ENCODE data around the gene CHML. TPM values are rescaled to one million over a fixed set of nuclear protein-coding genes. Genes with fewer than 3 reads are reported as not detected.

Gene CHML
- total RNA-seq, 1 donor = 11.6 TPM

DNA sequence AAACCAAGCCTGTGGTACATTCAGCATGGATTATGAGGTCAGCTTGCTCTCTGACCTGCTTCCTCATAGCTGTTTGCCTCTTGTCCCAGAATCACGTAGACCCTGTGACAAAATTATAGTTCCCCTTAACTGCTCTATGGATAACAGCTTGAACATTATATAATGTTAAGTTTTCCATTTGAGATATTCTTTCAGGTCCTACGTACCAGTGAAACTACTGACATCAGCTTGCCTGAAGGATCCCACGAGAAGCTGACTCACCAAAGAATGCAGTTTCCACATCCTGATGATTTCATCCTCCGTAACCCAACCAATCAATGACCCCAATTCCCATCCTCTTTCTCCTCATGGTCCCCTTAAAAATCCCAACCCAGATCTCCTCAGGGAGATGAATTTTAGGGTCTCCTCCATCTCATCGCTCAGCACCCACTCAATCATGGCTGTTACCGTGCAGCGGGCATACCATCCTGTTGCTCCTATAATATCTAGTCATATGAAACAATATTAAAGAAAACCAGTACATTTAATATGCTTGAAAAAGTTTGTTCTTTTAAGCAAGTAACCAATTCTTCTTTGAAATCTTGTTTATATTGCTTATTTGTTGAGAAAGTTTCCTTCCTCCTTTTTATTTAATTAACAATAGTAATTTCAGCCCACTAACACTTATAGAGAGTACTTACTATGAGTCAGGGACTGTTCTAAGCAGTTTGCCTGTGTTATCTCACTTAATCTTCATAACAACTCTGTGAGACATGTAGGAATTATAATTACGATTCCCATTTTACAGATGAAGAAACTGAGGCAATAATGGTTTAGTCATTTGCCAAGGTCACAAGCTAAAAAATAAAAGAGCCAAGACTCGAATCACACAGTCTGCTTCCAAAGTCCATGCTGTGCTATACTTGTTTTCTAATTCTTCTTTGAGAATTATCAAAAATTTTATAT lies 27.4 kb downstream of the CHML start:
- no peaks in the 10 kb centered on the region for H4K20me1 ChIP-seq (ENCODE audit: insufficient read depth, low read length)
- H3K9me3 ChIP-seq (ENCODE audit: low read depth, low read length) = no peaks in the 10 kb centered on the region
- H3K27me3 ChIP-seq (ENCODE audit: insufficient read depth, low read length) = no peaks in the 10 kb centered on the region
- TF ChIP-seq, protein P1, sequence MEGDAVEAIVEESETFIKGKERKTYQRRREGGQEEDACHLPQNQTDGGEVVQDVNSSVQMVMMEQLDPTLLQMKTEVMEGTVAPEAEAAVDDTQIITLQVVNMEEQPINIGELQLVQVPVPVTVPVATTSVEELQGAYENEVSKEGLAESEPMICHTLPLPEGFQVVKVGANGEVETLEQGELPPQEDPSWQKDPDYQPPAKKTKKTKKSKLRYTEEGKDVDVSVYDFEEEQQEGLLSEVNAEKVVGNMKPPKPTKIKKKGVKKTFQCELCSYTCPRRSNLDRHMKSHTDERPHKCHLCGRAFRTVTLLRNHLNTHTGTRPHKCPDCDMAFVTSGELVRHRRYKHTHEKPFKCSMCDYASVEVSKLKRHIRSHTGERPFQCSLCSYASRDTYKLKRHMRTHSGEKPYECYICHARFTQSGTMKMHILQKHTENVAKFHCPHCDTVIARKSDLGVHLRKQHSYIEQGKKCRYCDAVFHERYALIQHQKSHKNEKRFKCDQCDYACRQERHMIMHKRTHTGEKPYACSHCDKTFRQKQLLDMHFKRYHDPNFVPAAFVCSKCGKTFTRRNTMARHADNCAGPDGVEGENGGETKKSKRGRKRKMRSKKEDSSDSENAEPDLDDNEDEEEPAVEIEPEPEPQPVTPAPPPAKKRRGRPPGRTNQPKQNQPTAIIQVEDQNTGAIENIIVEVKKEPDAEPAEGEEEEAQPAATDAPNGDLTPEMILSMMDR (IDR thresholded peaks at IDR 0.05; ENCODE audit: extremely low read depth, low read depth, low read length) = no peak
- peaks cover 46% of the 10 kb centered on the region for H3K4me1 ChIP-seq (ENCODE audit: insufficient read depth, low read length)
- DNase-seq (ENCODE audit: insufficient read length, low spot score, missing footprints) = no peak
- H3K4me2 ChIP-seq (ENCODE audit: insufficient read depth, low read length) = peak overlapping the region; percentile 62
- H2AFZ ChIP-seq (ENCODE audit: low read length) = peak overlapping the region; percentile 38
- no peaks in the 10 kb centered on the region for H3K79me2 ChIP-seq (ENCODE audit: insufficient read depth, low read length)
- no peaks in the 10 kb centered on the region for H3K36me3 ChIP-seq (ENCODE audit: insufficient read depth, low read length)
- H3K4me3 ChIP-seq (ENCODE audit: insufficient read depth, low read length) = no peak overlapping the region
- H3K27ac ChIP-seq (ENCODE audit: low read depth, low read length) = peak overlapping the region; percentile 91

DNA sequence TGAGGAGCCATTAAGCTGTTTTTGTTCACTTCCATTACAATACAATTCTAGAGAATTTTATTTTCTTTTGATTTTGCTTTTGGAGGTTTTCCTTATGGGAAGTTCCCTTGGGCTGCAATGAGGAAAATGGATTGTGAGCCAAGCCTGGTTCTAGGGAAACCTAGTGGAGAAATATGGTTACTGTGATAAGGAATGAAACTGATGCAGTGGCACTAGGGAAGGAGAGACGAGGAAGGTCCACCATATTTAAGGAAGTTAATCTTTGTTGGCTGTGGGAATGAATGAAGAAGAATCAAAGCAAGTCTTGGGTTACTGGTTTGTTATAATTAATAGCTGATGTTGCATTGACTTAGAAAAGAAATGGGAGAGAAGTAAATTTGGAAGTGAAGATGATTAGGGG lies 28.4 kb downstream of the CHML start:
- no peaks in the 10 kb centered on the region for H3K9me3 ChIP-seq (ENCODE audit: low read depth, low read length)
- H4K20me1 ChIP-seq (ENCODE audit: insufficient read depth, low read length) = no peaks in the 10 kb centered on the region
- H3K4me3 ChIP-seq (ENCODE audit: insufficient read depth, low read length) = no peak overlapping the region
- no peaks in the 10 kb centered on the region for H3K27me3 ChIP-seq (ENCODE audit: insufficient read depth, low read length)
- TF ChIP-seq, protein P1 (IDR thresholded peaks at IDR 0.05; ENCODE audit: extremely low read depth, low read depth, low read length) = no peak
- H3K36me3 ChIP-seq (ENCODE audit: insufficient read depth, low read length) = no peaks in the 10 kb centered on the region
- peaks cover 50% of the 10 kb centered on the region for H3K4me1 ChIP-seq (ENCODE audit: insufficient read depth, low read length)
- peak overlapping the region; percentile 33 for H2AFZ ChIP-seq (ENCODE audit: low read length)
- H3K27ac ChIP-seq (ENCODE audit: low read depth, low read length) = peak overlapping the region; percentile 91
- H3K4me2 ChIP-seq (ENCODE audit: insufficient read depth, low read length) = no peak overlapping the region
- DNase-seq (ENCODE audit: insufficient read length, low spot score, missing footprints) = no peak
- H3K79me2 ChIP-seq (ENCODE audit: insufficient read depth, low read length) = no peaks in the 10 kb centered on the region

DNA sequence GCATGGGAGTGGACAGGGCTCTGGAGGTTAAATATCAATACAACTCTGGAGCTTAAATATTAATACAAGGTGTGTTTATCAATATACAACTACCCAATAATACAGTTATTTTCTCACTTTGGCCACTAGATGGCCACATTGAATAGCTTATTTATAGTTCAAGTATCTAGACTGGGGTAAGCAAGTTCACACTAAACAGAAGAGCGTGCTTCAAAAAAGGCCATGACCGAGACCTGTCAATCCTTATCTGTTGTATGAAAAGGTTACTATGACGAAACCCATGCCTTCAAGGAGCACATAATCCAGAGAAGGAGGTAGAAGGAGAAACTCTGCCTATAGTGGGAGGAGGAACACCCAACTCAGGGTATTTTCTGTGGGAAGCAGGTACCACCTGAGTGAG lies 29.1 kb downstream of the CHML start:
- peak overlapping the region; percentile 91 for H3K27ac ChIP-seq (ENCODE audit: low read depth, low read length)
- H3K4me2 ChIP-seq (ENCODE audit: insufficient read depth, low read length) = no peak overlapping the region
- peaks cover 53% of the 10 kb centered on the region for H3K4me1 ChIP-seq (ENCODE audit: insufficient read depth, low read length)
- no peak overlapping the region for H3K4me3 ChIP-seq (ENCODE audit: insufficient read depth, low read length)
- TF ChIP-seq, protein P1 (IDR thresholded peaks at IDR 0.05; ENCODE audit: extremely low read depth, low read depth, low read length) = peak; percentile 65
- H2AFZ ChIP-seq (ENCODE audit: low read length) = no peak overlapping the region
- DNase-seq (ENCODE audit: insufficient read length, low spot score, missing footprints) = no peak
- H4K20me1 ChIP-seq (ENCODE audit: insufficient read depth, low read length) = no peaks in the 10 kb centered on the region
- H3K36me3 ChIP-seq (ENCODE audit: insufficient read depth, low read length) = no peaks in the 10 kb centered on the region
- no peaks in the 10 kb centered on the region for H3K9me3 ChIP-seq (ENCODE audit: low read depth, low read length)
- H3K79me2 ChIP-seq (ENCODE audit: insufficient read depth, low read length) = no peaks in the 10 kb centered on the region
- no peaks in the 10 kb centered on the region for H3K27me3 ChIP-seq (ENCODE audit: insufficient read depth, low read length)

DNA sequence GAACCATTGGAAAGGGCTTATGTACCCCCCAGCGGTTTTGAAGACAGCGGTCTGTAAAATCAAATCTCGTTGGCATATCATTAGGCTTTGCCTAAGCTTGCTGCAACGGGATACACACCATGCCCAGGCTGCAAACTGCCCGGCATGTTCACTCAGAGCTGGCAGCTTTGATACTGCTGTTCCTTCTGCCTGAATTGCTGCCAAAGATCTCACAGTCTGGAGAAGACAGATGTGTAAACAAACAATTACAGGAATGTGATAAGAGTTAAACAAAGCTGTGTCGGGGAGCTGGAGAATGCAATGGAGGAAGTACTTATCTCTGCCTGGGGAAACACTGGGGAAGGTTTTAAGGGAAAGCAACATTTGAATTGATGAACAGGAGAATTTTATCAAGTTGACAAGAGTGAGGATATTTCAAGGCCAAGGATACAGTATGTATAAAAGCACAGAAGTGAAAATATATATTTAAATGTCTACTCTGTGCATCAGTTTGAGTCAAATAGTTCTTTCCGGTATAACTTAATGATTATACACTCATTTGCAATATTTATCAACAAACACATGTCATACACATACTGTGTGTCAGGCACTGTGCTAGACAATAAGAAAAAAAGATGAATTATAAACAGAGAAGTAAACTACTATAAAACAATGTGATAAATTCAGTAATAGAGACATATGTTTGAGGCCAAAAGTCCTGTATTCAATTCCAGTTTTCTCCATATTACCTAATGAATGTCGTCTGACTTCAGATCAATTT lies 29.9 kb downstream of the CHML start:
- DNase-seq (ENCODE audit: insufficient read length, low spot score, missing footprints) = no peak
- Histone ChIP-seq H2AFZ (ENCODE audit: low read length) (no peak overlapping the region), H3K4me1 (ENCODE audit: insufficient read depth, low read length) (peaks cover 47% of the 10 kb centered on the region), H3K36me3 (ENCODE audit: insufficient read depth, low read length) (no peaks in the 10 kb centered on the region), H3K4me2 (ENCODE audit: insufficient read depth, low read length) (no peak overlapping the region), H3K27ac (ENCODE audit: low read depth, low read length) (no peak overlapping the region), H3K27me3 (ENCODE audit: insufficient read depth, low read length) (no peaks in the 10 kb centered on the region), H4K20me1 (ENCODE audit: insufficient read depth, low read length) (no peaks in the 10 kb centered on the region), H3K9me3 (ENCODE audit: low read depth, low read length) (no peaks in the 10 kb centered on the region), H3K79me2 (ENCODE audit: insufficient read depth, low read length) (no peaks in the 10 kb centered on the region), H3K4me3 (ENCODE audit: insufficient read depth, low read length) (no peak overlapping the region)
- TF ChIP-seq, protein P1 (IDR thresholded peaks at IDR 0.05; ENCODE audit: extremely low read depth, low read depth, low read length) = no peak
